WTC11 (cell line): Measurements from ENCODE around the gene FMOD. TPM values are rescaled to one million over a fixed set of nuclear protein-coding genes. Genes with fewer than 3 reads are reported as not detected.

Experiments
- ATAC-seq: fragments of 200-7000 bp; cut with Tn5 transposase; 2 replicates; pipeline ENCODE4 v1.10.0; 2021; ENCODE audit warnings: mild to moderate bottlenecking, moderate library complexity
- CTCF ChIA-PET: fragments of 300-600 bp; sonication (Branson Sonifier 250); formaldehyde crosslinking; loops from one replicate; lab custom pipeline; 2021; ENCODE audit warnings: antibody characterized with exemption; lab: Charles Lee
- POLR2A ChIA-PET: fragments of 350-600 bp; sonication (Branson Sonifier 250); formaldehyde crosslinking; loops from one replicate; lab custom pipeline; 2021; ENCODE audit warnings: antibody characterized with exemption; lab: Charles Lee
- DNase-seq: peaks from one replicate; pipeline ENCODE4 v3.0.0; 2021; ENCODE audit warnings: low spot score
- H3K27ac Mint-ChIP-seq: 2 replicates; pipeline ENCODE4 v1.8.0; 2021; ENCODE audit warnings: mixed read lengths
- H3K27me3 Mint-ChIP-seq: 2 replicates; pipeline ENCODE4 v1.8.0; 2021; ENCODE audit warnings: low read depth, mild to moderate bottlenecking, moderate library complexity, mixed read lengths
- H3K36me3 Mint-ChIP-seq: 2 replicates; pipeline ENCODE4 v1.8.0; 2021; ENCODE audit warnings: mixed read lengths
- H3K4me1 Mint-ChIP-seq: 2 replicates; pipeline ENCODE4 v1.8.0; 2022; ENCODE audit warnings: mixed read lengths
- H3K4me3 Mint-ChIP-seq: 2 replicates; pipeline ENCODE4 v1.8.0; 2021; ENCODE audit warnings: mild to moderate bottlenecking, moderate library complexity, mixed read lengths
- H3K9me3 Mint-ChIP-seq: 2 replicates; pipeline ENCODE4 v1.8.0; 2021; ENCODE audit warnings: mixed read lengths
- CBFB ChIP-seq: sonication (generic); formaldehyde crosslinking; IDR thresholded peaks from 2 replicates; pipeline ENCODE4 v1.8.1; 2022; ENCODE audit warnings: mild to moderate bottlenecking, low read depth, missing genetic modification reagents
- CREM ChIP-seq: sonication (generic); formaldehyde crosslinking; IDR thresholded peaks from 2 replicates; pipeline ENCODE4 v1.8.1; 2022; ENCODE audit warnings: mild to moderate bottlenecking, missing genetic modification reagents, moderate library complexity
- FOXP4 ChIP-seq: sonication (generic); formaldehyde crosslinking; IDR thresholded peaks from 2 replicates; pipeline ENCODE4 v1.8.0; 2022; ENCODE audit warnings: mild to moderate bottlenecking, missing genetic modification reagents
- MXD4 ChIP-seq: fragments of 250-450 bp; sonication (Bioruptor Pico); IDR thresholded peaks from 2 replicates; pipeline ENCODE4 v1.8.0; 2021; ENCODE audit warnings: mild to moderate bottlenecking, moderate library complexity, borderline replicate concordance
- NFATC4 ChIP-seq: fragments of 250-450 bp; sonication (Bioruptor Pico); IDR thresholded peaks from 2 replicates; pipeline ENCODE4 v1.9.0; 2021; ENCODE audit warnings: mild to moderate bottlenecking
- NFE2L1 ChIP-seq: sonication (generic); formaldehyde crosslinking; IDR thresholded peaks from 2 replicates; pipeline ENCODE4 v1.8.1; 2023; ENCODE audit warnings: missing genetic modification reagents
- PRDM15 ChIP-seq: sonication (generic); formaldehyde crosslinking; IDR thresholded peaks from 2 replicates; pipeline ENCODE4 v1.8.0; 2022; ENCODE audit warnings: missing genetic modification reagents
- USF1 ChIP-seq: sonication (generic); formaldehyde crosslinking; IDR thresholded peaks from 2 replicates; pipeline ENCODE4 v1.8.0; 2022; ENCODE audit warnings: mild to moderate bottlenecking, missing genetic modification reagents
- ZNF512 ChIP-seq: sonication (generic); formaldehyde crosslinking; IDR thresholded peaks from 2 replicates; pipeline ENCODE4 v1.8.1; 2022; ENCODE audit warnings: missing genetic modification reagents, borderline replicate concordance
- total RNA-seq: library from RNA; stranded (reverse); gene quantifications from 3 replicates; pipeline ENCODE4 v1.2.3, GENCODE V29; 2021
- TF ChIP-seq, protein P1 (sequence below): sonication (generic); formaldehyde crosslinking; IDR thresholded peaks from 2 replicates; pipeline ENCODE4 v1.8.1; 2022; ENCODE audit warnings: low read depth, mild to moderate bottlenecking, moderate library complexity, missing genetic modification reagents, borderline replicate concordance
- TF ChIP-seq, protein P2 (sequence below): fragments of 250-450 bp; sonication (Bioruptor Pico); IDR thresholded peaks from 2 replicates; pipeline ENCODE4 v1.8.0; 2021; ENCODE audit warnings: mild to moderate bottlenecking
- TF ChIP-seq, protein P3 (sequence below): fragments of 250-450 bp; sonication (Bioruptor Pico); IDR thresholded peaks from 2 replicates; pipeline ENCODE4 v2.1.2; 2022; ENCODE audit warnings: mild to moderate bottlenecking, moderate library complexity
- TF ChIP-seq, protein P4 (sequence below): sonication (generic); formaldehyde crosslinking; IDR thresholded peaks from 2 replicates; pipeline ENCODE4 v1.8.0; 2022; ENCODE audit warnings: mild to moderate bottlenecking, missing genetic modification reagents

Gene FMOD
- total RNA-seq, 1 experiment from 2014 or later, result 0.79 TPM

- peaks cover 92% of the 10 kb centered on the region for H3K27me3 Mint-ChIP-seq
- no peak overlapping the region for H3K27ac Mint-ChIP-seq
- H3K4me1 Mint-ChIP-seq, result peaks cover 19% of the 10 kb centered on the region
These were observed 33.3 kb downstream of the FMOD start for GRCh38 chr1:203317429-203318228.

More at GRCh38 chr1:203317429-203318228, 33.3 kb downstream of the FMOD start:
- H3K9me3 Mint-ChIP-seq, result no peaks in the 10 kb centered on the region
- no peak for ATAC-seq
- CTCF ChIA-PET, result interaction anchor here (1.2 to 2.6 kb wide), 4 partner anchors 7 to 50 kb away, joined by 3 to 16 read pairs (median 6); no protein-coding TSS in a partner anchor
- DNase-seq, result no peak
- H3K4me3 Mint-ChIP-seq, result no peak overlapping the region
- TF ChIP-seq, protein P1, sequence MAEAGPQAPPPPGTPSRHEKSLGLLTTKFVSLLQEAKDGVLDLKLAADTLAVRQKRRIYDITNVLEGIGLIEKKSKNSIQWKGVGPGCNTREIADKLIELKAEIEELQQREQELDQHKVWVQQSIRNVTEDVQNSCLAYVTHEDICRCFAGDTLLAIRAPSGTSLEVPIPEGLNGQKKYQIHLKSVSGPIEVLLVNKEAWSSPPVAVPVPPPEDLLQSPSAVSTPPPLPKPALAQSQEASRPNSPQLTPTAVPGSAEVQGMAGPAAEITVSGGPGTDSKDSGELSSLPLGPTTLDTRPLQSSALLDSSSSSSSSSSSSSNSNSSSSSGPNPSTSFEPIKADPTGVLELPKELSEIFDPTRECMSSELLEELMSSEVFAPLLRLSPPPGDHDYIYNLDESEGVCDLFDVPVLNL (CRISPR knock-in tag), result no peak
- TF ChIP-seq ZNF512 (CRISPR knock-in tag), result no peak
- no peak for TF ChIP-seq CREM
- no peak for TF ChIP-seq NFATC4 (CRISPR knock-in tag)
- TF ChIP-seq PRDM15, result no peak
- no peak for TF ChIP-seq MXD4 (CRISPR knock-in tag)
- no peak for TF ChIP-seq USF1 (CRISPR knock-in tag)
- TF ChIP-seq CBFB (CRISPR knock-in tag), result no peak
- TF ChIP-seq, protein P2, sequence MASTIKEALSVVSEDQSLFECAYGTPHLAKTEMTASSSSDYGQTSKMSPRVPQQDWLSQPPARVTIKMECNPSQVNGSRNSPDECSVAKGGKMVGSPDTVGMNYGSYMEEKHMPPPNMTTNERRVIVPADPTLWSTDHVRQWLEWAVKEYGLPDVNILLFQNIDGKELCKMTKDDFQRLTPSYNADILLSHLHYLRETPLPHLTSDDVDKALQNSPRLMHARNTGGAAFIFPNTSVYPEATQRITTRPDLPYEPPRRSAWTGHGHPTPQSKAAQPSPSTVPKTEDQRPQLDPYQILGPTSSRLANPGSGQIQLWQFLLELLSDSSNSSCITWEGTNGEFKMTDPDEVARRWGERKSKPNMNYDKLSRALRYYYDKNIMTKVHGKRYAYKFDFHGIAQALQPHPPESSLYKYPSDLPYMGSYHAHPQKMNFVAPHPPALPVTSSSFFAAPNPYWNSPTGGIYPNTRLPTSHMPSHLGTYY (CRISPR knock-in tag), result no peak
- TF ChIP-seq, protein P3, sequence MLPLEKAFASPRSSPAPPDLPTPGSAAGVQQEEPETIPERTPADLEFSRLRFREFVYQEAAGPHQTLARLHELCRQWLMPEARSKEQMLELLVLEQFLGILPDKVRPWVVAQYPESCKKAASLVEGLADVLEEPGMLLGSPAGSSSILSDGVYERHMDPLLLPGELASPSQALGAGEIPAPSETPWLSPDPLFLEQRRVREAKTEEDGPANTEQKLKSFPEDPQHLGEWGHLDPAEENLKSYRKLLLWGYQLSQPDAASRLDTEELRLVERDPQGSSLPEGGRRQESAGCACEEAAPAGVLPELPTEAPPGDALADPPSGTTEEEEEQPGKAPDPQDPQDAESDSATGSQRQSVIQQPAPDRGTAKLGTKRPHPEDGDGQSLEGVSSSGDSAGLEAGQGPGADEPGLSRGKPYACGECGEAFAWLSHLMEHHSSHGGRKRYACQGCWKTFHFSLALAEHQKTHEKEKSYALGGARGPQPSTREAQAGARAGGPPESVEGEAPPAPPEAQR (CRISPR knock-in tag), result no peak
- TF ChIP-seq, protein P4, sequence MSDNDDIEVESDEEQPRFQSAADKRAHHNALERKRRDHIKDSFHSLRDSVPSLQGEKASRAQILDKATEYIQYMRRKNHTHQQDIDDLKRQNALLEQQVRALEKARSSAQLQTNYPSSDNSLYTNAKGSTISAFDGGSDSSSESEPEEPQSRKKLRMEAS (CRISPR knock-in tag), result no peak
- no peak for TF ChIP-seq NFE2L1 (CRISPR knock-in tag)
- no peak for TF ChIP-seq FOXP4 (CRISPR knock-in tag)
- TF ChIP-seq, all 79 proteins: peak for 0
- H3K36me3 Mint-ChIP-seq, result no peaks in the 10 kb centered on the region
- POLR2A ChIA-PET, result interaction anchor here (1.7 to 2.0 kb wide), 2 partner anchors 10 to 11 kb away, joined by 5 to 7 read pairs; no protein-coding TSS in a partner anchor
